Raji (cell line): ENCODE results near the gene DSCAML1.

ENCODE experiments used
- POLR2A ChIP-seq: IDR thresholded peaks from 2 replicates; pipeline ENCODE4 v1.6.1; 2011; ENCODE audit warnings: low read depth, low read length, control low read depth; ENCODE audit not compliant: insufficient read depth

DSCAML1 gene

DNA sequence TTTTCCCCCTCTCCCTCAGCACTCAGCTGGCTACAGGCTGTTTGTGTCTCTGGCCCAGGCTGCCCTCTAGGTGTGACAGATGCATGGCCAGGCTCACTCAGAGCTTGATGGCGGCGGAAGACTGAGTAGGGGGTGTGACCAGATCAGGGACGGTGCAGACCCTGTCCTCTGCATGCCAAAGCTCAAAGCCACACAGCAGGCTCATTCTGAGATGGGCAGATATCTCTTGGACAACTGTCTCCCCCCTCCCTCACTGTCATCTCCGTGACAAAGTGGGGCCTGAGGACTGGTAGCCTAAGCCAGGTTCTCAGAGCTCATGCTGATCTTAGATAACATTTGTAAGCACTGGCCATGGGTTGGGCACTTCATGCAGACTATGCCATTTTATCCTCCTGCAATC, 231.3 kb downstream of the DSCAML1 start:
- no peak for TF ChIP-seq POLR2A

- no peak for TF ChIP-seq POLR2A
Measured at GRCh38 chr11:117564321-117564720, 232.7 kb downstream of the DSCAML1 start.

DNA sequence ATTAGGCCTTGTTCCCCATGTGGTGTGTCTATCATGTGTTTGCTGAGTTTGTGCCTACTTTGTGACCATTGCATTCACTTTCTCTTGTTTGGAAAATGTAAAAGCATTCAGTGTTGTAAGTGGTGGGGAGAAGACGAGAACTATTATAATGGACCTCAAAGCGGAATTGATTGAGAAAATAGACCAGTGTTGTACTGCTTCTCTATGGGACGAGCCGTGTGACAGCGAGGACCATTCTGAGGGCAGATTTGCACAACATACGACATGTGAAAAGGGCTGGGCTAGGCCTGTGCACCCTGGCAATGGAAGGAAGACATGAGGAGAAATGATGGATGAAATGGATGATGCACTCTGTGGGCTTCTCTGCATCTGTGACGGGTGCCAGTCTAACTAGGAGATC, 233.5 kb downstream of the DSCAML1 start:
- TF ChIP-seq POLR2A = no peak

DNA sequence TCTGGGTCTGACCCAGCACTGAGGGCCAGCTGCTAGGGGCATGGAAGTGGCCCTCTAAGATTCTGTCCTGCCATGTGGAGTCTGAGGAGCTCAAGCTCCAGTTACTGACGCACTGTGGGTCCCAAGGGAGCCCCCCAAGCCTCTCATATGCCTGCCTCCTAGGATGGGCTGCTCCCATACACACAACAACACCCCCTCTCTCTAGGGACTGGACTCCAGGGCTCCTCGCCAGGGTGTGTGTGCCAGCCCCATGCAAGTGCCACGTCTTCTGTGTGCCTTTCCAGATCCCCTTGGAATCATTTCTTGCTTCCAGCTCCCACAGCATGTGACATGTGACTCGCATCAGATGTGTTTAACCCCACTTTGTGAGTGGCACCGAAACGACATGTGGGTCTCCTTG, 234.9 kb downstream of the DSCAML1 start:
- no peak for TF ChIP-seq POLR2A

- no peak for TF ChIP-seq POLR2A
Measured at GRCh38 chr11:117560780-117561530, 236.1 kb downstream of the DSCAML1 start.

DNA sequence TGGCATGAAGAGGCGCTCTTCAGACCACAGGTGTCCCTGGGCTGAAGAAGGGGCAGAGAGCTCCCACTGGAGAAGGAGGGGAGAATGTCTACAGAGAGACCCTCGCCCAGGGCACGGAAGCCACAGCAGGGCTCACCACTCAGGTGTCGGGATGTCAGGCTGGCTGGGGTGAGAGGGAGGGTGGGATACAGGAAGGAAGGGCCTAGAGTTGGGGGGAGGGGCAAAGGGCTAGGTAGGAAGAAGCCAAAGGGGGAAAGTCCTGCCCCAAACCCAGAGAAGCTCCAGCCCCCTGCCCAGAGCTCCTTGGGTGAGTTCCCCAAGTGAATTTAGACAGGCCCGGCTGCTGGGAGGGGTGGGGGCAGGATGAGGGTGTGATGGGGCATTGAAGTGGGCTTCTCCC, 237.3 kb downstream of the DSCAML1 start:
- no peak for TF ChIP-seq POLR2A

GRCh38 chr11:117557361-117557760, 239.7 kb downstream of the DSCAML1 start:
- TF ChIP-seq POLR2A = no peak

DNA sequence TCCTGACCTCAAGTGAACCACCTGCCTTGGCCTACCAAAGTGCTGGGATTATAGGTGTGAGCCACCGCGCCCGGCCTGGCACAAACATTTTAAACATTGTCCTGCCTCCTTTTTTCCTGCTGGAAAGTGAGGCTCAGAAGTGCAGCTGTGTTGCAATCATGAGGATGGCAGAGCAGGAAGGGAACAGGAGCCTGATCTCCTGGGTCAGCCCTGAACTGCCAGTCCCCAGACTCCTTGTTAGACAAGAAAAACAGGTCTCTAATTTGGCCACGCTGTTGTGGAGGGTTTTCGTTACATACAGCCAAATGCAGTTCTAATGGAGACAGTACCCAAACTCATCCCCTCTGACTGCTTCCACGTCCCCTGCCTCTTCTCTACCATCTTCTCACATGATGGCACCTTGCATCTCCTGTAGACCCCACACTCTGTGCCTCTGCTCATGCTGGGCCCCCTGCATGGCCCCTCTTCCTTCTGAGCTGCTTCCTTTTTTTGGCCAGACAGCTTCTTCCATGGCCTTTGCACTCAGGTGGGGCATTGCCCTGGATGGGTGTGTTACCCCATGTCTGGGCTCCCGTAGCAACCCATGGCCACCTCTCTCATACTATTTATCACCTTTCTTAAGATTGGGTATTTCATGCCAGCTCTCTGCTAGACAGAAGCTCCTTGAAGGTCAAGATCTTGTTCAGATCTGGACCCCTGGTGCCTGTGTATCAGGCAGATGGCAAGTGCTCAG, 242.2 kb downstream of the DSCAML1 start:
- TF ChIP-seq POLR2A = no peak

DNA sequence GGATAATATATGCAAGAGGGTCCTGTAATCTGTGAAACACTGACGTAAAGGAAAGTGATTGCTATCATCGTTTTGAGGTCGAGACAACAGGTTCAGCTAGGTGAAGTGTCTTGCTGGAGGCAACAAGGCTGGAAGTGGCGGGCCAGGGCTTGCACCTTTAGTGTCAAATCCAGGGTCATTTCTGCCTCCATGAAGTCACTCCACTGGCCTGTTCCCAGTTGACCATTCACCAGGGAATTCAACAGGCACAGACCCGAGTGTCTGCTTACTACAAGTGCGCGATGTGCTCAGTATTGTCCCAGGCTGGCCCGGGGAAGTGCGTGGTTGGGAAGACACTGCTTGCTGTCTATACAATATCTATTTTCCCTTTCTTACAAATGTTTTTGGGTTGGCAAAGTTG, 244.4 kb downstream of the DSCAML1 start:
- TF ChIP-seq POLR2A = no peak

GRCh38 chr11:117551761-117552343, 245.2 kb downstream of the DSCAML1 start:
- no peak for TF ChIP-seq POLR2A

DNA sequence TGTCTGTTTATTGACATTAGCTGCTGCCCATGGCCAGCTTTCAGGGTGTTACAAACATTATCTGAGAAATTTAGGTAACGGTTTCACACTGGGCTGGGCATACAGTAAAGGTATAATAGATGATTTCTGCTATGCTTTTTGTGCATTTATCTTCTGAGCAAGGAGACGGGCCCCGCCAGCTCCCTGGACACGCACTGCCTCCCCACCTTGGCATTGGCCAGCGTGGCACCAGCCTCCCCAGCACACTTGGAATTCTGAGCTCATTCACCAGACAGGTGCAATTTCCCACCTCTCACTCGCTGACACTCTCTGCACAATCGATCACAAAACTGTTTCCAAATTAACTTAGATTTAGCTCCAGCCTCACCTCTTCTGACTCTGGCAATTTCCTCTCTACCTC, 246.6 kb downstream of the DSCAML1 start:
- TF ChIP-seq POLR2A = no peak

- no peak for TF ChIP-seq POLR2A
Measured at GRCh38 chr11:117549417-117549816, 247.6 kb downstream of the DSCAML1 start.

DNA sequence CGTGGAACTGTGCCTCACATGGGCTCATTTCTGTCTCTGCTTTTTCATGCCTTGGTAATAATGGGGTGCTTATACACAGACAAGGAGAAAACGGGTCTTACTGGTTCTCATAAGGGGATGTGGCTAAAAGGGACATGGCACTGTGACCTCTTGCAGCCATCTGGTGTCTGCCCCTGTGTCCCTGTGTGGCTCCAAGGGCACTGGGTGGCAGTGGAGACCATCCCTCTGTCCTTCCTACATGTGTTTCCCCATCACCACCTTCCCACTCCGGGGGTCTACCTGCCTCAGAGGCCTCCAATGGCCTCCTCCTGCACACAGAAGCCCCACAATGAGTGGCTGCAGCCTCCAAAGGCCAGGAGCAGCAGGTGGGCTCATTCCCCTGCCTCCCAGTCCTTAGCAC, 248.1 kb downstream of the DSCAML1 start:
- no peak for TF ChIP-seq POLR2A

- TF ChIP-seq POLR2A = no peak
Measured at GRCh38 chr11:117547946-117548345, 249.1 kb downstream of the DSCAML1 start.

- no peak for TF ChIP-seq POLR2A
Measured at GRCh38 chr11:117547195-117547850, 249.7 kb downstream of the DSCAML1 start.
